ENCODE measurements around the gene HINFP.

HINFP gene

DNA sequence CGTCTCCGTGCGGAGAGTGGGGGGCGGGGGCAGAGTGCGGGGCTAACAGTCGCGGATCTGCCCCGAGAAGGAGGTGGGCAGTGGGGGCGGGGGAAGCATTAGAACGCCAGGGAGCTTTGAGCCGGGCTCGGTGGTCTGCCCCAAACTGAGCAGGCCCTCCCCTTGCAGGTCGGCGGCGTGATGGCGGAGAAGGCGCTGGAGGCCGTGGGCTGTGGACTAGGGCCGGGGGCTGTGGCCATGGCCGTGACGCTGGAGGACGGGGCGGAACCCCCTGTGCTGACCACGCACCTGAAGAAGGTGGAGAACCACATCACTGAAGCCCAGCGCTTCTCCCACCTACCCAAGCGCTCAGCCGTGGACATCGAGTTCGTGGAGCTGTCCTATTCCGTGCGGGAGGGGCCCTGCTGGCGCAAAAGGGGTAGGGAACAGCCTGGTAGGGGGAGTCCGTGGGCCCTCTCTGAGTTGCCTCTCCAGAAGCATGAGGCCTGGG lies 28.5 kb downstream of the HINFP start:
- no peak for TF ChIP-seq GATA3 (IDR thresholded peaks at IDR 0.05; ENCODE audit: low read depth, low read length)
- no peak for TF ChIP-seq GATA2 (IDR thresholded peaks at IDR 0.05; ENCODE audit: low read depth, low read length)

DNA sequence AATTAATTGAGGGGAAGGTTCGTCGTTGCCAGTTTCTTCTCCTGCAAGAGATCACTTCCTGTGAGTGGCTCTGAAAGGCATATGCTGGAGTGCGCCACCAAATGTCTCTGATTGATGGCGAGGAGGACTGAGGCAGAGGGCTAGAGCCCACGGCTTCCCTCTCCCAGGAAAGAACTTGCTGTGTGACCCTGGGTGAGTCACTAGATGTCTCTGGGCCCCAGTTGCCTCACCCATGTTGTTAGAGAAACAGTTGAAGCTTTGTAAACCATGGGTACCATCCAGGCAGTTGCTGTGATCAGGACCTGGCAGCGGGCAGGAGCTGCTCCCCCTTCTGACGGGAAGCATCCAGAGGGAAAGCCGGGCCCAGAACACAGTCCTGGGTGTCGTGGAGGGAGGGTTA lies 30.7 kb downstream of the HINFP start:
- TF ChIP-seq GATA2 (IDR thresholded peaks at IDR 0.05; ENCODE audit: low read depth, low read length) = no peak
- TF ChIP-seq GATA3 (IDR thresholded peaks at IDR 0.05; ENCODE audit: low read depth, low read length) = no peak

DNA sequence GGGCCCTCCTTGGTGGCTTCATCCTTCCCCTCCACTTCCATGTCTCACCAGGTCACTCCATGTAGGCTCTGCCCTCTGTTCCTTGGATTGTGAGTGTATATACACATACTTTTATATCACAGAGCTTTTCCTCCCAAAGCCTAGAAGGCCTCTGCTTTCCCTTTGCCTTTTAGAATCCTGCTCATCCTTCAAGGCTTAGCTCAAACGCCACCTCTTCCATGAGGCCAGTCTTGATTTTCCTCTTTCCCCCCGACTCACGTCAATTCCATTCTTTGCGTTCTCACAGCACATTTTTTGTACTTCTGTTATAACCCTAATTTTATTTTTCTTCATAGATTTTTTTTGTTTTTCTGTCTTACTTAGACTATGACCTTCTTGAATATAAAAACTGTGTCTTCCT lies 31.2 kb downstream of the HINFP start:
- TF ChIP-seq GATA3 (IDR thresholded peaks at IDR 0.05; ENCODE audit: low read depth, low read length) (no peak), GATA2 (IDR thresholded peaks at IDR 0.05; ENCODE audit: low read depth, low read length) (no peak)

DNA sequence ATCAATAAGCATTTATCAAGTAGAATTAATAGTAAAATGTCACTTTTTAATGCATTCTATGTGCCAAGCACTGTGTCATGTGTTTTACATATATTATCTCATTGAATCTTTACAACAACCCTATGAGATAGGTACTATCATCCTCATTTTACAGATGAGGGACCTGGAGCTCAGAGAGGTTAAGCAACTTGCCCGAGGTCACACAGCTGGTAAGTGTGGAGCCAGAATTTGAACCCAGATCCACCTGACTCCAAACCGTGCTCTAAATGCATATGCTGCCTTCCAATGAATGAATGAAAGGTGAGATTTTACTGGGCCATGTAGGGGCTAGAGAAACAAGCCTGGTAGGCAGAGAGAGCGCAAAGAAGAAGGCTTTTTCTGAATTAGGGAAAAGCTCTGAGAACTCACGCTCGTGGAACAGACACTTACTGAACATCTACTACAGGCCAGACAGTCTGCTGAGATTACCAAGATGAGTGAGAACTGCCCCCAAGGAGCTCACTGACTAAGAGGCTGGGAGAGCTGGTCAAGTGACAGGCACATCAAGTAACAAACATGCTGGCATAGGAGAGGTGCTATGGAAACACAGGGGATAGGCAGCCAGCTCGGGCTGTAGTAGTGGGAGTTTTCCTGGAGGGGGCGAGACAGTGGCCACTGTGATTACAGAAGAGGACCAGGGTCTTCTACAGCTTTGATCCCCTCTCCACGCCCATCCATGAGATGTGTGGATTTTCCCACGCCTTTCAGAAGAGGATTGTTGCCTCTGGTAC lies 31.9 kb downstream of the HINFP start:
- TF ChIP-seq GATA2 (IDR thresholded peaks at IDR 0.05; ENCODE audit: low read depth, low read length) (no peak), GATA3 (IDR thresholded peaks at IDR 0.05; ENCODE audit: low read depth, low read length) (no peak)

DNA sequence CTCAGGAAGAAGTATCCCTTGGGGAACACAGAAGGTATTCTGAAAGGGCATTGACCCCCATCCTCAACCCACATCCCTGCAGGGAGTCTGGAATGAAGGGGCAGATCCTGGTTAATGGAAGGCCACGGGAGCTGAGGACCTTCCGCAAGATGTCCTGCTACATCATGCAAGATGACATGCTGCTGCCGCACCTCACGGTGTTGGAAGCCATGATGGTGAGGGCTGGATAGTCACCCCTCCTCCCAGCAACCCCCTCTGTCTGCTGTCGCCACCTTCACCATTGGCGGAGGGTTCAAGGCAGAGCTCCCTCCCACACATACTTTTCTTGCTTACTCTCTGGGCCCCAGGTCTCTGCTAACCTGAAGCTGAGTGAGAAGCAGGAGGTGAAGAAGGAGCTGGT lies 32.8 kb downstream of the HINFP start:
- TF ChIP-seq GATA3 (IDR thresholded peaks at IDR 0.05; ENCODE audit: low read depth, low read length) = no peak
- no peak for TF ChIP-seq GATA2 (IDR thresholded peaks at IDR 0.05; ENCODE audit: low read depth, low read length)

DNA sequence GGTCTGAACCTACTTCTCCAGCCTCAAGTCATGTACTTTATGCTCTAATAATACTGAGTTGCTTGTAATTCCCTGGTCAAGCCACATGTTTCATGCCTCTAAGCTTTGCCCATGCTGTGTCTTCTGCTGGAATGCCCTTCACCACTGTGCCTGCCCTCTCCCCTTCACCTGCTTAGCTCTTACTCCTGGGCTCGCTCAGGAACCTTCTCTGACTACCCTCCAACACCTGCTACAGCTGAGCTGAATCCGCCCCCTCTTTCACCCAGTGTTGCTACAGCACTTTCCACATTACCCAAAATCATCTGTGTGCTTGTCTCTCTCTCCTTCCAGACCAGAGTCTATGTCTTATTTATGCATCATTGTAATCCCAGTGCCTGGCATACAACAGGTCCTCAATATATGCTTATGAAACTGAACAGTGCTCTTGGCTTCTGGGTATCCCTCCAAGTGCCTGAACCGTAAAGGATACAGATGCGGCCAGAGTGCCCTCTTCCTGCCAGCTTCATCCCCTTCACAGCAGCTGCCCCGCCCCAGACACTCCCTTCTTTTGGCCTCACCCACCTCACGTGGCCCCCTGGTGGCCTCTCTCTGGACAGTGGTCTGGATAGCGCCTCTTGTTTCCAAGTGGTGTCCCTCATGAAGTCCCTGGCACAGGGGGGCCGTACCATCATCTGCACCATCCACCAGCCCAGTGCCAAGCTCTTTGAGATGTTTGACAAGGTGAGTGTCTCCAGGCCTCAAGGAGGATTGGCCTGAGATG lies 34.5 kb downstream of the HINFP start:
- no peak for TF ChIP-seq GATA3 (IDR thresholded peaks at IDR 0.05; ENCODE audit: low read depth, low read length)
- TF ChIP-seq GATA2 (IDR thresholded peaks at IDR 0.05; ENCODE audit: low read depth, low read length) = no peak

DNA sequence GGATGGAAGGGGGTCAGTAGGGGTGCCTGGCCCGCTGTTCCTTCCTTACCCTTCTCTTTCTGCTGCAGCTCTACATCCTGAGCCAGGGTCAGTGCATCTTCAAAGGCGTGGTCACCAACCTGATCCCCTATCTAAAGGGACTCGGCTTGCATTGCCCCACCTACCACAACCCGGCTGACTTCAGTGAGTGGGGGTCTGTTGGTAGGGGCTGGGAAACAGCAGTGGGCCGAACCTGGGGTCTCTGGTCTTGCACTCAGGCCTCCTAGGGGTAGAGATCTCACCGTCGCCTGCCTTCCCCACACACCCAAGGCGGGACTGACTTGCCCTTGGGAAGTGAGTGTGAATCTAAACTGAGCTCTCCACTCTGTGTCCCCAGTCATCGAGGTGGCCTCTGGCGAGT lies 35.1 kb downstream of the HINFP start:
- no peak for TF ChIP-seq GATA2 (IDR thresholded peaks at IDR 0.05; ENCODE audit: low read depth, low read length)
- no peak for TF ChIP-seq GATA3 (IDR thresholded peaks at IDR 0.05; ENCODE audit: low read depth, low read length)

DNA sequence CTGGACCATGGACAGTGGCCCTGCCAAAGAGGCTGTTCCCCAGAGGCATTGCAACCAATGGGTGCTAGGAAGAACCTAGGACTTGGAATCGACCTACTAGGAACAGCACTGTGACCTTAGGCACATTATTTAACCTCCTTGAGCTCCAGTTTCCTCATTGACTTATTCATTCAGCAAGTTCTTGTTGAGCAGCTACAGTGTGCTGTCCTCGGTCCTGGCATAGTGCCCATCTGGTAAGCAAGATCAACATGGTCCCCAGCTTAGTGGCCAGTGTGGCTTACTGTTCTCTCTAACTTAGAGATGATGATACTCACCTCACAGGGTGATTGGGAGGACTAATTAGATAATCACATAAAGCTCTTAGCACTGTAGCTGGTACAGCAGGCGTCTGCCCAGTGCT lies 35.7 kb downstream of the HINFP start:
- no peak for TF ChIP-seq GATA3 (IDR thresholded peaks at IDR 0.05; ENCODE audit: low read depth, low read length)
- TF ChIP-seq GATA2 (IDR thresholded peaks at IDR 0.05; ENCODE audit: low read depth, low read length) = no peak

DNA sequence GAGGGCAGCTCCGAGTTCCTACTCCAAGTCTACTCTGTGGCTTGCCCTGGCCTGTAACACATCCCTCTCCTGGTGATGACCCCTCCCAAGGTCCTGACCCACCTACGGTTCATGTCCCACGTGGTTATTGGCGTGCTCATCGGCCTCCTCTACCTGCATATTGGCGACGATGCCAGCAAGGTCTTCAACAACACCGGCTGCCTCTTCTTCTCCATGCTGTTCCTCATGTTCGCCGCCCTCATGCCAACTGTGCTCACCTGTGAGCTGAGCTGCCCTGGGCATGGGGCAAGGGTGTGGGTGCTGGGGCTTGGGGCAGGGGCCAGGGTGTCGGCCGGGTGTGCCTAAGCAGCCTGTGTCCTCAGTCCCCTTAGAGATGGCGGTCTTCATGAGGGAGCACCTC lies 37.1 kb downstream of the HINFP start:
- TF ChIP-seq GATA3 (IDR thresholded peaks at IDR 0.05; ENCODE audit: low read depth, low read length) = no peak

DNA sequence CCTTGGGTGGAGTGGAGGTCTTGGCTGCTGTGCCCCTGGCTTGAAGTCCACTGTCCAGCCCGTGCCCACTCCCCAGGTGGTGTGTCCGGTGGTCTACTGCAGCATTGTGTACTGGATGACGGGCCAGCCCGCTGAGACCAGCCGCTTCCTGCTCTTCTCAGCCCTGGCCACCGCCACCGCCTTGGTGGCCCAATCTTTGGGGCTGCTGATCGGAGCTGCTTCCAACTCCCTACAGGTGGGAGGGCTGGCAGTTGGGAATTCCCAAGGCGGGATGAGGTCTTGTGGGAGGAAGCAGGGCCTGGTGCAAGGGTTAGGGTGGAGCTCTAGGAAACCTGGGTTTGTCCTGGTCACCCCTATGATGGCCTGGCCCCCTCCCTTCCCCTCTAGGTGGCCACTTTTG lies 38.8 kb downstream of the HINFP start:
- TF ChIP-seq GATA2 (IDR thresholded peaks at IDR 0.05; ENCODE audit: low read depth, low read length) (no peak), GATA3 (IDR thresholded peaks at IDR 0.05; ENCODE audit: low read depth, low read length) (no peak)

DNA sequence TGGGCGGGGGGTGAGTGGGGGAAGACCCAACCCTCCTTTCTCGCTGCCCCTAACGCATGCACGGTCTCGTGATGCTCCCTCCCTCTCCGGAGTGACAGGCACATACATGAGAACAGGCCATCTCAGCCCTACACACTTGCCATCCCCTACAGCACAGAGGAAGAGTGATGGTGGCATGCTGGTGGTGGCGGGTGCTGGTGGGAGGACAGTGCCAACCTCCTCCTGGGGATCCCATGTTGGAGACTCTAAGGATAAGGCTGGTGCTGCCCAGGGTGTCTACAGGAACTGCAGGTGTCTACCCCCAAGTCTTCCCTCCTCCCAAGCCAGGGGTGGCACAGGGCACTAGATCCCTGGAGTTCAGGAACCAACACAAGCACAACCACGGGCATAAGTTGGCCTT lies 40.5 kb downstream of the HINFP start:
- TF ChIP-seq GATA3 (IDR thresholded peaks at IDR 0.05; ENCODE audit: low read depth, low read length) (no peak), GATA2 (IDR thresholded peaks at IDR 0.05; ENCODE audit: low read depth, low read length) (no peak)

DNA sequence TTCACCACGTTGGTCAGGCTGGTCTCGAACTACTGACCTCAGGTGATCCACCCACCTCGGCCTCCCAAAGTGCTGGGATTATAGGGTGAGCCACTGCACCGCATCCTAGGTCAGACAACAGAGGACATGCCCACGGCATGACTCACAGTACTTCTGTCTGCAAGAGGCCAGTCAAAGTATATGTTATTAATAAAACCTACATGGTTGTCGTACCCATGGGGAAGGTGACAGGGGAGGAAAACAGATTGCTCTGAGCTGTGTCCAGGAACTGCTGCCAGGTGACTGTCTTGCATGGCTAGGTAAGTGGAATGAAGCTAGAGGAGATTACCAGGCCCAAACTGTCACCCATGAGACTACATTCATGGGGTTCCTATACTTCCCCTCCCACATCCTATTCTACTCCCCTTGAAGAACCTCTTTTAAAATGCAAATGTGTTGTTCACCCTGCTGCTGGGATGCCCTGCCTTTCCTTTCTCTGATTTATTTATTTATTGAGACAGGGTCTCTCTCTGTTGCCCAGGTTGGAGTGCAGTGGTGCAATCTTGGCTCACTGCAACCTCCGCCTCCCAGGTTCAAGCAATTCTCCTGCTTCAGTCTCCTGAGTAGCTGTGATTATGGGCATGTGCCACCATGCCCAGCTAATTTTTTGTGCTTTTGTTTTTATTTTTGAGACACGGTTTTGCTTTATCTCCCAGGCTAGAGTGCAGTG lies 45.1 kb downstream of the HINFP start:
- TF ChIP-seq GATA3 (IDR thresholded peaks at IDR 0.05; ENCODE audit: low read depth, low read length) = no peak
- TF ChIP-seq GATA2 (IDR thresholded peaks at IDR 0.05; ENCODE audit: low read depth, low read length) = no peak

DNA sequence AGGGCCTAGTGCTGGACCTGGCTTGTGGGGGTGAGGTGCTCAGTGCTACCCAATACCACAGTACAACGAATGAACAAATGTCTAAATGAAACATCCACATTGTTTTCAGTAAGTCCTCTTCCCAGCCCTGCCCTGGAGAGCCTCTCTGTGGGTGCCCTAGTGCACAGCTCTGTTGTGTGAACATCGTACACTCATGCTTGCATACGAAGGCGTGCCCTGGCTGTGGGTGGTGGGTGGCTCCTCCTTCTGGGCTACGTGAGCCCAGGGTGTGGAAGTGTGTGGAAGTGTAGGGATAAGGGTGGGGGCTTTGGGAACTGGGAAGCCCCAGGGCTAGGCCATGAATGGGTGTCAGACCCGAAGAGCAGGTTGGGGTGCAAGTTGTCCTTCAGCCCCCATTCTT lies 46.6 kb downstream of the HINFP start:
- TF ChIP-seq GATA2 (IDR thresholded peaks at IDR 0.05; ENCODE audit: low read depth, low read length) = no peak
- TF ChIP-seq GATA3 (IDR thresholded peaks at IDR 0.05; ENCODE audit: low read depth, low read length) = no peak

DNA sequence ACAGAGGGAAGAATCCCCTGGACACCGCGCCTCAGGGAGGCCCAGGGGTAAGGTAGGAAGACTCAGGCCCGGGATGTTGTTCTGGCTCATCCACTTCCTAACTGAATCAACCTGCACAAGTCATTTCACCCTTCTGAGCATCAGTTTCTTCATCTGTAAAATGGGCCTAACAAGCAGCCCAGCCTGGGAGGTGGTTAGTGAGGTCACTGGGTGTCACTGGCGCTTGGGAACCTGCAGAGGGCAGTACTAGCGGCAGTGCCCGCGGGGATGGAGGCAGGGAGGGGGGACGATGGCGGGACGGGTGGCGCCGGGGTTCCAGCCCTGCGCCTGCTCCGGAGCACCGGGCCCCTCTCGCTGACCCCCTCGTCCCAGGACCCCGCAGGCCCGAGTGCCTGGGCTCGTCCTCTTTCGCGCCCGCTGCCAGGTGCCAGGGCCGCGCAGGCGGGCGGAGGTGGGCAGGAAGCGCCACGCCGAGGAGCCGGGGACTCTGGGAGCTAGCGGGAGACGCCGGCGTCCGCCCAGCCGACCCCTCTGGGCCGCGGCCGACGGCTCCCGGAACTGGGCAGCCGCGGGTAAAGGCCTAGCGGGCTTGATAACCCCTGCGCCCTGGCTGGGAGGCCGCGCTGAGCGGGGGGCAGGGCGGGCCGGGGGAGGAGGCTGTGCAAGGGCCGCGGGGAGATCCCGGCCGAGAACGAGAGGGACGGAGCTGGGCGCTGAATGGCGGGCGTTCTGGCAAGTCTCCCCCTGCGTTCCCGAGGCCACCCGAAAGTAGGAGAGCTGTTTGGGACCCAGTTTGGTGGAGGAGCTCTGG lies 47.3 kb downstream of the HINFP start, which contains the start of gene NLRX1:
Gene NLRX1, plus strand, starts transcription at position 255 of the 811 bp plus-strand sequence. CDS start 2,679 bp downstream, outside the sequence.
- TF ChIP-seq GATA3 (IDR thresholded peaks at IDR 0.05; ENCODE audit: low read depth, low read length) = no peak
- no peak for TF ChIP-seq GATA2 (IDR thresholded peaks at IDR 0.05; ENCODE audit: low read depth, low read length)
